ENCODE data around the gene ITM2C.
A peak's percentile ranks its signal among the peaks of the same experiment; 100 is the strongest.

Gene ITM2C

DNA sequence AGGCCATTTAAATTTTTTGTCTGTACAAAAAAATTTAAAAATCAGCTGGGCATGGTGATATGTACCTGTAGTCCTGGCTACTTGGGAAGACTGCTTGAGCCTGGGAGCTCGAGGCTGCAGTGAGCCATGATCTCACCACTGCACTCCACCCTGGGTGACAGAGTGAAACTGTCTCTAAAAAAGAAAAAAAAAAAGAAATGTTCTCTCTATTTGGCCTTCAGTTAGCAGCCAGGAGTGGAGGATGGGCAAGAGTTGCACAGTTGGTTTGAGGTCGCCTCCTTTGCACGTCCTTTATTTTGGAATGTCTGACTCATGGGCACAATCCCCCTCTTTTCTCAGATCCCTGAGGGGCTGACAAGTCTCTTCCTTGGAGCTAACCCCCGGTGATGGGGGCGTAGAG lies 26.3 kb downstream of the ITM2C start:
- FAIRE-seq (no peak), DNase-seq (ENCODE audit: low spot score) (no peak)

- no peak for DNase-seq (ENCODE audit: low spot score)
- FAIRE-seq = no peak
These were observed 26.8 kb downstream of the ITM2C start for GRCh38 chr2:230891509-230891908.

GRCh38 chr2:230893338-230893737 lies 28.6 kb downstream of the ITM2C start:
- DNase-seq (ENCODE audit: low spot score) (no peak), FAIRE-seq (no peak)

DNA sequence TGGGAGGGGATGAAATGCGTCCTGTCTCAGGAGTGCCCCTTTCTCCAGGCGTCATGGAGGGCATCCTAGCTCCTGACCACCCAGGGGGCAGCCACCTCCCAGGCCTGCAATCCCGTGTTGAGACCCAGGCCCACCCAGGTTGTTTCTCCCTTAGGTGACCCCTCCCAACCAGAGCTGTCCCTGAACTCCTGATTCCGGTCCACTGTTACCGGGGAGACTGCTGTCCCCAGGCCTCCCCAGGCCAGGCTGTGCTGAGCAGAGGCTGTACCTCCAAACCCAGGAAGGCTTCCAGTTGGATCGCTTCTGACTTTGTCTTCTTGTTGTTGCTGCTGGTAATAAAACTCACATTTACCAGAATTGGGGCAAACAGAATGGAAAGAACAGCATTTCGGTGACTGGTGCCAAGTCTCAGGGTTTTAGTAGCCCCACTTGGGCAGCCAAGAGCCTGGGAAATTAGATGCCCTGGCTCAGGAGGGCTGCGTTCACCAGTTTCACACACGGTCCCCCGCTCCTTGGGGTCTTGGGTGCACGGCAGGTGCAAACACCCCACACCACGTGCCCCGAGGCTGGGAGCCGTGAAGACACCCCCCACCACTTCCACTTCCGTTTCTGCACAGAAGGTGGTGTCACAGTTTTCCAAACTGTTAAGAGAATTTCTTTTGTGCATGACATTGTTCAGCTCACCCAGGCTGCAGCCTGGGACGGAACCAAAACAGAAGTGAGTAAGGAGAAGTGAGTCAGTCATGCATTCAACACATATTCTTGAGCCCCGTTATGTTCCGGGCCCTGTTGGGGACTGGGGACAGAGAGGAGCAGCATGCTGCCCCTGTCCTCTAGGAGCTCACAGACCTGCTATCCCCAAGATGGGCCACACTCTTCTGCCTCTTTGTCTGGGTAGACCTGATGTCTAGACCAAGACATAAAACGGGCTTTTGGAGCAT lies 29.4 kb downstream of the ITM2C start:
- DNase-seq (ENCODE audit: low spot score) = no peak
- FAIRE-seq = no peak

DNA sequence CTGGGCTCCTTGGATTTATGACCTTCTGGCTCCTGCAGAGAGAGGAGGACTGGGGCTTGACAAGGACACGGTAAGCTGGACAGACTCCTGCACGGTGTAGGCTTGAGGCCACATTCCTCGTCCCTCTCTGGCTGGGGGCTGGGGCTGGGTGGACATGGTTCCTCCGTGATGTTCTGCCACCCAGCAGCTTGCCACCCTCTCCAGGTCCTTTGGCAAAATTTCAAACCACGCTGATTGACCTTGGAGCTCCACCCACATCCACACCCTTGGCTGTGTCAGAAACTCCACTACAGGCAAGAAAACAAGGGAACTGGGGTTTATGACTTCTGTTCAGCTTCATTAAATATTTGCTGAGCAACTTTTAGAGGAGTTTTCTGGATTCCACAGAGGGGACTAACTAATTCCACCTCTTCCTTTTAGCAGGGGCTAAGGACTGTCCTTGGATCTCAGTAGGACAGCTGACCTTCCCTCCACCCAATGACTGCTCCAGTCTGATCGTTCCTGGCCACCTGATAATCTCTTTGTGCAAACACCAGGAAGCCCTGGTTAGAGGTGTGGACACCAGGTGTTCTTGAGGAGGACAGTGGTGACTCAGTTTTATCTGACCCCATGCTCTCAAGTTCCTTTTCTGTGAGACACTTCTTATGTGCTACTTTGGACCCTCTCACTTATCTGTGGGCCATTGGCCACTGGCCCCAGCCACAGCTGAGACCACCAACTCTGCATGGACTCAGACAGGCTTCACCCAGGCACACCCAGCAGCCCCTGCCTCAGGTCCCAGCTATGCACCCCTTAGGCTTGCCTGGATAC lies 31.0 kb downstream of the ITM2C start:
- FAIRE-seq (no peak), DNase-seq (ENCODE audit: low spot score) (no peak)

DNA sequence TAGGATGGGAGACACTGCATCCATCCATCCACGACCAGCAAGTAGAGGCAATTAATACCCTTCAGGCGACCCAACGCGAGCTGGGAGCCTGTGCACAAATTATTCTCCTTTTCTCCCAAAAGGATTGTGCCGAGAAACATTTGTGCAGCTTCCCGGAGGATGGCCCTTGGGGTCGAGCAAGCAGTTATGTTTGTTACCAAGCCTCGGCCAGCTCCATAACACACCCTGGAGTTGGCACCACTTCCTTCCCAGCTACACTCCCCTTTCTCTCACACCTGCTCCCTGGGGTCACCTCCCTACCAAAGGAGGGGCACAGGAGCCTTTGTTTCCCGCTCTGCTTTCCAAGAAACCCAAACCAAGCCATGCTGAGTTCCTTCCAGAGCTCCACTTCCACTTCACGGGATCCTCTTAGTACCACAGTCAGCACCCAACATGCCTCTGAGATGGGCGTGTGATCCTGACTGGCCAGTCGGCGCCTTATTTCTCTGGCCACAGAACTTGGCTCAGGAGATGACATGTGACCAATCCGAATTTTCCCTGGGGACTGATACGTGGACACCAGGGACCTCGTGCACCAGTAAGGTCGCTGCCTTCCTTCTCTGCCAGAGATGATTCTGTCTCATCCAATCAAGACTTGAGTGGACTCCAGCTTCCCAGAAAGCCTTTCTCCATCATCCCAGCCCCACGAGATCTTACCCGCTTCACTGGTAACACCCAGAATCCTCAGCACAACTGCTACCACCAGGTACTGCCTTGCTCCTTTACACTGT lies 31.8 kb downstream of the ITM2C start:
- DNase-seq (ENCODE audit: low spot score) (no peak), FAIRE-seq (no peak)

- FAIRE-seq = no peak
- no peak for DNase-seq (ENCODE audit: low spot score)
These were observed 33.4 kb downstream of the ITM2C start for GRCh38 chr2:230898016-230898712.

DNA sequence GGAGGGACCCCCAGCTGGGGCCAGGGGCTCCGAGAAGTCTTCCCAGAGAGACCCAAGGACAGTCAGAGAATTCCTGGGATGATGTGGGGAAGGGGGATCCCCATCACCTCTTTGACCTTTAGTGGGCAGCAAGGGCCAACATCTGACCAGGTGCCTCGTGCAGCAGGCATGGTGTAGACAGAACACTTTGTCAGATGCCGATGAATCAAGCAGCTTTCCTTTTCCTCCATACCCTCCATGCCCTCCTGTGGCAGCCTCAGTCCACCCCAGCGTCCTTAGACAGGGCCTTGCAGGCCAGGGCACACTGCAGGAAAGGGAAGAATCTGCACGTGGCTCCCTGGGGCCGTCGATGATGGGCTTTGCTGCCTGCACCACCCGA lies 34.0 kb downstream of the ITM2C start:
- FAIRE-seq = no peak
- DNase-seq (ENCODE audit: low spot score) = no peak

DNA sequence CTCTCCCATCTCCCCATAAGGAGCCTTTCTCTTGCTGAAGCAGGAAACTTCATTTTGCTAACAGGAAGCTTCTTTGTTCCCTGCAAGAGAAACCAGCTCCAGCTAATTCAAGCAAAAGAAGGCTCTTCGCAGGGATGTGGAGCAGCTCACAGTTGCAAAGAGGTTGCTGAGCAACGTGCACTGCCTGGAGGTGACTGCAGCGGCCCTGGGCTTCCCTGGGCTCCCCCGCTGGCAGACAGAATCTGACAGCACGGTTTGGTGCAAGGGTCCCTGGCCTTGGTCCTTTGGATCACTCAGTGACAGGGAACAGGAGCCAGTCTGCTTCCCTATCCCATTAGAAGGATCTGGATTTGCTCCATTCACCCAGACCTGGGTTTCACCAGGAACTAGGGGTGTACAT lies 34.5 kb downstream of the ITM2C start:
- FAIRE-seq (no peak), DNase-seq (ENCODE audit: low spot score) (no peak)

DNA sequence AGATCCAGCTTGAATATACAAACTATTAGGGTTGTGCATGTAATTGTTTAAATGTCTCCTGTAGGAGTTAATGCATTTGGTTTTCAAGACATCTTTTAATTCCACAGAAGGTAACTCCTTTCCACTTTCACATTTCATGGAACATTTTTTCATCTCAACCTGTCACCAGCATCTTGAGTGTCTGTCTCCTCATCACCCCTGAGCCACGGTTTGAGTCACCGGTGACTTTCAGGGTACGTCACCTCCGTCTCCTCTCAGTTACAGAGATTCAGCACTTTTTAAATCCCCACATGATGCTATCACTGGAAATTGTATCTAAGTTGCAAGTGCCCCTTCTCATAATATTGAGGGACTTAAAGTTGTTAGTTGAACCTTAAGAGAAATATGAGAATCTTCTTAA lies 35.0 kb downstream of the ITM2C start:
- no peak for DNase-seq (ENCODE audit: low spot score)
- no peak for FAIRE-seq

DNA sequence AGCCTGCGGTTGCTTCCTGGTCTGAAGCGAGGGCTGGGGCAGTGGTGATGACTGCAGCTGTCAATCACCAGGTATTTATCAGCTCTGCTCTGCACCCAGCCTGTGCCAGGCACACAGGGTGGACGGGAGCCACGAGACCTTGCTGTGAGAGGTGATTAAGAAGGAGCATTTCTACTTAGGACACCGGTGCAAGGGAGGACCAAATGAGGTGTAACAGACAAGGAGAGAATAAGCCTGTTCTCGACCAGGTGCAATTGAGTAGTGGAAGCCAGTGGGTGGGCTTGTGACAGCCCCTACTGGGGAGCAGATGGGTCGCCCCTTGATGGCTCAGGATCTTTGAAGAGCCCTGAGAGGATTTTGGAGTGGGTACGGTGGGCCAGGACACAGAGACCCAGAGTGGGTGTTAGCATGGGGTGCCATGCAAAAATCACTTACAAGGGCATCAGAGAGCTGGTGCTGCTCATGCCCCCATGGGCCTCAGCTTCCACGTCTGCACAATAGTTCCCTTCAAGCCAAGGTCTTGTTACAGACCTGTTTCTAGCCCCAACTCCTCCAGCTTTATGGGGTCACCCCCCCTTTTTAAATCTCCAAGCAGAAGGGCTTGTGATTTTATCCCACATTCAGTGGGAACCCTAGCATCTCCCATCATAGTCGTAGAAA lies 35.7 kb downstream of the ITM2C start:
- no peak for FAIRE-seq
- DNase-seq (ENCODE audit: low spot score) = no peak

DNA sequence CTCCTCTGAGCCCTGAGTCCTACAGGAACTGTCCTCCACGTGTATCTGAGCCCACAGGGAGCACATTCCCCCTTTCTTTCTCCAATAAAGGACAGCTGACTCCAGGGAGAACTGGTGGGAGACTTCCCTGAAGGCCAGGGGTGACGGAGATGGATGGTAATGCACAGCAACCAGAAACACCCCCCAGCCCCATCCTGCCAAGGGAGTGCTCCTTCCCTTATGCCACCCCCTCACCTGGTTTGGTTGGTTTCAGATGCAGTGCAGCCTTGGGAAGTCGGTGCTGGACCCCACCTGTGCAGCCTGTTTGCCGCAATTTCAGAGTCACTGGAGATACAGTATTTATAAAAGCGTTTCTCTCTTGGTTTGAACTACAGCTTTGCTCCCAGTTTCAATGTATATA lies 36.3 kb downstream of the ITM2C start:
- DNase-seq (ENCODE audit: low spot score) (no peak), FAIRE-seq (no peak)

DNA sequence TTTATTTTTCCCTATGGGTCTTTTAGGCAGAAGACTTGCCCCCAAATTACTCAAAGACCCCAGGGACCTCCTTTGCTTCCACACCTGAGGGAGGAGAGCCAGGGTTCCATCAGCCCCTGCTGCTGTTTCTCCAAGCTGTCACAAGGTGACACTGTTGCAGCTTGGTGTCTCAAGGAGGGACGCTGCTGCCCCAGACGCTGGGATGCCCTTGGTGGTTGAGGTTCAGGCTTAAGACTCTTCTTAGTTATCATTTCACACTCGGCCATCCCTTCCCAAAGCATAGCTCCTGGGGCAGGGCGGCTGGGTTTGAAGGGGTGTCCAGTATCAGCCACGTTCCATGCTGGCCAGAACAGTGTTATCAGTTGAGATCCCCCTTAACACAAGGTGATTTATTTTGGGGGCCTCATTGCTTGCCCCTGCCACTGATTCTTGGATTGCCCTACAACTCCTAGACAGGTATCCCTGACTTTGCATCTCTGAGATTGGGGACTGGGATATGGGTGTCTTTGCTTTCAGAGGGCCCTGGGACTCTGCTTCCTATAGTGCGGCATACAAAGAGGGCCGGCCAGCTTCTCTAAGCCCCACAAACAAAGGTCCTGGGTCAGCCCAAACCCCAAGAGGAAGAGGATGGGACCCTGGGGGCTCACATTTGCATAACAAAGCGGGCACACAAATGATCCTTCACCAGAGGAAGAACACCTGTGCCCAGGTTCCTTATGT lies 37.6 kb downstream of the ITM2C start:
- peak; percentile 35 for DNase-seq (ENCODE audit: low spot score)
- no peak for FAIRE-seq

DNA sequence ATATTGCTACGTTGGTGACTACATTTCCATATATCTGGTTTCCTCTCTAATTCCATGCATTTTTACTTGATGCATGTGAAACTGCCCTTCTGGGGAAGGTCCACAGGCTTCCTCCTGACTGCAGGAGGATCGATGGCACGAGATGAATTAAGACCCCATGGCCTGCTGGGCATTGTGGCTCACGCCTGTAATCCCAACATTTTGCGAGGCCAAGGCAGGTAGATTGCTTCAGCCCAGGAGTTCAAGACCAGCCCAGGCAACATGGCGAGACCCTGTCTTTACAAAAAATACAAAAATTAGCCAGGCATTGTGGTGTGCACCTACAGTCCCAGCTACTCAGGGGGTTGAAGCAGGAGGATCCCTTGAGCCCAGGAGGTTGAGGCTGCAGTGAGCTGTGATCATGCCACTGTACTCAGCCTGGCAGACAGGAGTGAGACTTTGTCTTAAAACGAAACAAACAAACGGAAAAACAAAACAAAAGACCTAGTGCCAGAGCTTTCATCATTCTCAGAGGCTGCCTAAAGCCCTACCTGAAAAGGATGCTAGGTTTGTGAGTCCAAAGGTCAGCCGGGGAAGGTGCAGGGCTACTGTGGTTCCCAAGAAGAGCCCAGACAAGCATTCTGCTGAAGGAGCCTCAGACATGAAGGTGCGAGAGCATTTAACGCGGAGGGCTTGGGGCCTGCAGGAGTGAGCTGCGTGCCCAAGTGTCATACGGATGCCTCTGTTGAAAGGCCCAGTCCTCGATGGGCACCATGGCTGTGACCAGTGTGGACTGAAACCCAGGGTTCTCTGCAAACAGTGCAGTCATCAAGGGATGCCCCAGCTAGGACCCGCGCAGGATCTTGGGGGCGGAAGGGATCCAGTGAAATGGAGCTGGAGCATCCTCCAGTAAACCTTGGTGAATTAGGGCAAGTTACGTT lies 38.7 kb downstream of the ITM2C start:
- DNase-seq (ENCODE audit: low spot score) = no peak
- FAIRE-seq = no peak

DNA sequence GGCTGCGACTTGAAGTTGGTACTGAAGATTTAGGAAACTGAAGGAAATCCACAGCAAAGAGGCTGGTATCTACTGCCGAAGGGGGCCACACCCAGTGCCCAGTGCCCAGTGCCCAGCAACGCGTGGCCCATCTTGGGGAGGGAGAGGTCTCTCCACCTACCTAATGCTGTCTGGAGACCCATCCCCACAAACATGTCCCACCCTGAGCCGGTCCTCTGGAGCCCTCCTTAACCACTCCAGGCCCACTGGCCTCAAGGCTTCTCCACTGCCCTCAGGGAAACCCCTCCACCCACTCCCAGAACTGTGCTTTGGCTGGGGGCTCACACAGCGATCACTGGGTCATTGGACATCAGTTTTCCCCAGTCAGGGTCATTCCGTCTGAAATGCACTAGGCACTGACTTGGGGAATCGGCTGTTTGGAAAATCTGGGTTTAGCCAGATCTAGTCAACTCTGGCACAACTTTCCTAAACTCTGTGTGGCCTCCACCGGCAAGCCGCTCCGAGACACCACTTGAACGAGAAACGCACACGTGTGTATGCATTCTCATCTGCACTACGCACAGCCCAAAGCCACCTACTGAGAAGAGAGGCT lies 40.2 kb downstream of the ITM2C start:
- no peak for FAIRE-seq
- DNase-seq (ENCODE audit: low spot score) = no peak

- DNase-seq (ENCODE audit: low spot score) (no peak), FAIRE-seq (no peak)
These were observed 41.0 kb downstream of the ITM2C start for GRCh38 chr2:230905448-230906421.

DNA sequence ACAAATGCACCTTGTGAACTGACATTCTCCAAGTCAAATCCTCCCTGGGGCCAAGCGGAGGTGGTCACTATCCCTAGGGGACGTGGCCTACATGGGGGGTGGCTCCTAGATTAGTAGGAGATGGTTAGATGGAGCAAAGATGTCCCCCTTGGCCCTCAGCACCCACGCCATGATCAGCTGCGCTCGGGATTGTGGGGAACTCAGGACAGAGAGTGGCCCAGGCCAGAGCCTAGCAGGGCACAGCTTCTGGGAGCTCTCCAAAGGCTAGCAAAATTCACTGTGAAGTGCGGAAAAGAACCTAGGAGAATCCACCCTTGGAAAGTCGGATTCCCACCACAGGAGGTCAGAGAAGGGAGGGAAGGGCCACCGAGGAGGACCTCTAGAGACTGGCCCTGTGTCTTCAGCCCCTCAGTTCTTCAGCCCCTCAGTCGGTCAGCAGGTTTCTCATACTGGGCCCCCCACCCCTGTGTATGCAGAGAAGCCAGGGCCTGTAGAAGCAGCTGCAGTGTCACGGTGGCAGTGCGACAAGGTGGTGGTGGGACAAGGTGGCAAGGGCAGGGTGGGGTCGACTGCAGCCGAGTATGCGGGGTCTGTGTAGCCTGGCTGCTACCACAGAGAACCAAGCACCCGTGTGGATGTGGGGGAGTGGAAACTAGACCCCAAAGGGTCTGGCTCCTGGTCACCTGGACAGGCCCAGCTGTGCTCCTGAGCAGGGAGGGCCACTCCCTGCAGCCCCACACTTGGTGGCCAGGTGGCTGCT lies 41.9 kb downstream of the ITM2C start:
- no peak for DNase-seq (ENCODE audit: low spot score)
- FAIRE-seq = no peak
